ENCODE results near the gene DNAI7. TPM values are rescaled to one million over a fixed set of nuclear protein-coding genes. Genes with fewer than 3 reads are reported as not detected.
A peak's percentile ranks its signal among the peaks of the same experiment; 100 is the strongest.

The DNAI7 gene
- total RNA-seq, 2 donors from 2014 or later = 1.6 TPM

DNA sequence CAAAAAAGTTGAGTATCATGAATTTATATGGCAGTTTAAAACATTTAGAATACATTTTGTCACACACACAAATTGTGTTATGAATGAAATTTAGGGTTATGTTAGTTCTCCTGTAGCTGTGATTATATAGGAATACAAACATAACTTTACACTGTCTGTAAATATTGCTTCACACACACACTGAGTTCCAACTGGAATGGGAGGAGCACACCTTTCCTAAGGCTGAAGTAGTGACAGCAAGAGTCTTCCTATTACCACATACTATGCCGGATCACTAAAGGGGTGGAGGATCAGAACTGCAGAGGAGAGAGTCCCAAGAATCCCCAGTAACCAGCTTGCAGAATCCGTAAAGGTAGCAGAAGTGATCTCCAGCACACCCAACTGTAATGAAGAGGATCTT lies 63.7 kb downstream of the DNAI7 start:
- Mint-ChIP-seq H3K4me1 (peaks cover 16% of the 10 kb centered on the region), H3K4me3 (no peak overlapping the region), H3K27ac (no peak overlapping the region), H3K27me3 (ENCODE audit: insufficient read depth) (no peaks in the 10 kb centered on the region), H3K36me3 (ENCODE audit: low read depth) (no peaks in the 10 kb centered on the region), H3K9me3 (peaks cover 5% of the 10 kb centered on the region)
- H3K36me3 ChIP-seq (ENCODE audit: control insufficient read depth, insufficient read depth, low read length) = no peaks in the 10 kb centered on the region
- no peak overlapping the region for H3K4me3 ChIP-seq (ENCODE audit: low read length)
- H3K27ac ChIP-seq (ENCODE audit: low read depth, low read length) = no peak overlapping the region
- WGBS, 2 experiments (ENCODE audit: insufficient coverage in 1 of 2, insufficient read length in 1 of 2) = 62 to 86% methylated on average over 1 to 2 of the region's 2 CpGs
- H3K4me1 ChIP-seq (ENCODE audit: control insufficient read depth, insufficient read depth, low read length) = no peaks in the 10 kb centered on the region
- H3K9me3 ChIP-seq (ENCODE audit: control insufficient read depth, low read length) = peaks cover 3% of the 10 kb centered on the region
- no peaks in the 10 kb centered on the region for H3K27me3 ChIP-seq (ENCODE audit: control insufficient read depth, insufficient read depth, low read length, poor library complexity, severe bottlenecking)
- no peak overlapping the region for H3K9ac ChIP-seq (ENCODE audit: extremely low read depth, low read length, poor library complexity, severe bottlenecking)
- no peak for DNase-seq
- TF ChIP-seq, protein P1, sequence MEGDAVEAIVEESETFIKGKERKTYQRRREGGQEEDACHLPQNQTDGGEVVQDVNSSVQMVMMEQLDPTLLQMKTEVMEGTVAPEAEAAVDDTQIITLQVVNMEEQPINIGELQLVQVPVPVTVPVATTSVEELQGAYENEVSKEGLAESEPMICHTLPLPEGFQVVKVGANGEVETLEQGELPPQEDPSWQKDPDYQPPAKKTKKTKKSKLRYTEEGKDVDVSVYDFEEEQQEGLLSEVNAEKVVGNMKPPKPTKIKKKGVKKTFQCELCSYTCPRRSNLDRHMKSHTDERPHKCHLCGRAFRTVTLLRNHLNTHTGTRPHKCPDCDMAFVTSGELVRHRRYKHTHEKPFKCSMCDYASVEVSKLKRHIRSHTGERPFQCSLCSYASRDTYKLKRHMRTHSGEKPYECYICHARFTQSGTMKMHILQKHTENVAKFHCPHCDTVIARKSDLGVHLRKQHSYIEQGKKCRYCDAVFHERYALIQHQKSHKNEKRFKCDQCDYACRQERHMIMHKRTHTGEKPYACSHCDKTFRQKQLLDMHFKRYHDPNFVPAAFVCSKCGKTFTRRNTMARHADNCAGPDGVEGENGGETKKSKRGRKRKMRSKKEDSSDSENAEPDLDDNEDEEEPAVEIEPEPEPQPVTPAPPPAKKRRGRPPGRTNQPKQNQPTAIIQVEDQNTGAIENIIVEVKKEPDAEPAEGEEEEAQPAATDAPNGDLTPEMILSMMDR (conservative IDR thresholded peaks at IDR 0.05) = no peak

DNA sequence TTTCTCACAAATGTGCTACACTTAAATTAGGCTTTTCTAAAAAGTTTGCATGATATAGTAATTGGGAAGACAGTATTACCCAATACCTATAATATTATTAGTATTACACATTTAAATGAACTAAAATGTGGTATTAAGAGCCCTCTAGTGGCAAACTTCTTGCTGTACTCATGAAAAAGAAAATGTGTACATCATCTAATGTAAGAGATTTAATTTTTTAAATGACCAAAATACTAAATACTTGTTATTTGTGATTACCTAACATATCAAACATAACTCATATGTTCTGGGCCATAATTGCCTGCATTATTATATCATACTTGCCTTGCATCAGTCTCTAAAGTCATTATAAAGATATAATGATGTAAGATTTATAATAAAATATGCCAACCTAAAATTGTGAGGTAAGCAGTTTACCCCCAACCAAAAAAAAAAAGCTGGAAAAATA lies 64.2 kb downstream of the DNAI7 start:
- Histone ChIP-seq H3K27ac (ENCODE audit: low read depth, low read length) (no peak overlapping the region), H3K9ac (ENCODE audit: extremely low read depth, low read length, poor library complexity, severe bottlenecking) (no peak overlapping the region), H3K27me3 (ENCODE audit: control insufficient read depth, insufficient read depth, low read length, poor library complexity, severe bottlenecking) (no peaks in the 10 kb centered on the region), H3K4me1 (ENCODE audit: control insufficient read depth, insufficient read depth, low read length) (no peaks in the 10 kb centered on the region), H3K9me3 (ENCODE audit: control insufficient read depth, low read length) (no peaks in the 10 kb centered on the region), H3K4me3 (ENCODE audit: low read length) (no peak overlapping the region), H3K36me3 (ENCODE audit: control insufficient read depth, insufficient read depth, low read length) (no peaks in the 10 kb centered on the region)
- Mint-ChIP-seq H3K4me3 (no peak overlapping the region), H3K4me1 (peaks cover 19% of the 10 kb centered on the region), H3K36me3 (ENCODE audit: low read depth) (no peaks in the 10 kb centered on the region), H3K27ac (no peak overlapping the region), H3K27me3 (ENCODE audit: insufficient read depth) (no peaks in the 10 kb centered on the region), H3K9me3 (peaks cover 1% of the 10 kb centered on the region)
- TF ChIP-seq, protein P1 (conservative IDR thresholded peaks at IDR 0.05) = peak; percentile 100
- DNase-seq = no peak

DNA sequence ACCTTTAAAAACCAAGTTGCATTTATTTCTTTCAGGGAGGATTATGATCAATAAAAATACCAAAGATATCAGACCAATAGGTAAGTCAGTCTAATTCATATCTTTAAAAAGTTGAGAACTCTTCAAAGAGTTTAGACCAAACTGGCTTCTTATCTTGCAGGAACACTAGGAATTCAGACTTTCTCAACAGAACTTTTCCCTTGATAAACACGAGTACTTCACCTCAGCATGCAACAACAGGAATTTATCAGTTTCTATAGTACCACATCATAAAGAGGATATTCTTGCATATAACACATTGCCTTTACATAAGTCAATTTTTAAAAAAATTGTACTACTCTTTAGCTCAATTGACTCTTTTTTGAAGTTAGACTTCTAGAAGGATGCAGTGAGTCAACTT lies 68.2 kb downstream of the DNAI7 start:
- H3K9me3 Mint-ChIP-seq = no peaks in the 10 kb centered on the region
- no peaks in the 10 kb centered on the region for H3K36me3 Mint-ChIP-seq (ENCODE audit: low read depth)
- H3K27ac Mint-ChIP-seq = no peak overlapping the region
- TF ChIP-seq, protein P1 (conservative IDR thresholded peaks at IDR 0.05) = no peak
- H3K27me3 Mint-ChIP-seq (ENCODE audit: insufficient read depth) = no peaks in the 10 kb centered on the region
- Histone ChIP-seq H3K4me1 (ENCODE audit: control insufficient read depth, insufficient read depth, low read length) (no peaks in the 10 kb centered on the region), H3K27ac (ENCODE audit: low read depth, low read length) (no peak overlapping the region), H3K36me3 (ENCODE audit: control insufficient read depth, insufficient read depth, low read length) (no peaks in the 10 kb centered on the region), H3K4me3 (ENCODE audit: low read length) (no peak overlapping the region), H3K9me3 (ENCODE audit: control insufficient read depth, low read length) (no peaks in the 10 kb centered on the region), H3K9ac (ENCODE audit: extremely low read depth, low read length, poor library complexity, severe bottlenecking) (no peak overlapping the region), H3K27me3 (ENCODE audit: control insufficient read depth, insufficient read depth, low read length, poor library complexity, severe bottlenecking) (no peaks in the 10 kb centered on the region)
- H3K4me1 Mint-ChIP-seq = peaks cover 10% of the 10 kb centered on the region
- WGBS, 2 experiments (ENCODE audit: insufficient coverage in 1 of 2, insufficient read length in 1 of 2) = 76 to 88% methylated on average over 1 of the region's 1 CpG
- H3K4me3 Mint-ChIP-seq = no peak overlapping the region
- no peak for DNase-seq

Measured in endodermal cell (in vitro differentiated cells).